Measurements from ENCODE around the gene MPP4. TPM values are rescaled to one million over a fixed set of nuclear protein-coding genes. Genes with fewer than 3 reads are reported as not detected.

Gene MPP4
- total RNA-seq, 1 donor from 2014 or later = not detected

DNA sequence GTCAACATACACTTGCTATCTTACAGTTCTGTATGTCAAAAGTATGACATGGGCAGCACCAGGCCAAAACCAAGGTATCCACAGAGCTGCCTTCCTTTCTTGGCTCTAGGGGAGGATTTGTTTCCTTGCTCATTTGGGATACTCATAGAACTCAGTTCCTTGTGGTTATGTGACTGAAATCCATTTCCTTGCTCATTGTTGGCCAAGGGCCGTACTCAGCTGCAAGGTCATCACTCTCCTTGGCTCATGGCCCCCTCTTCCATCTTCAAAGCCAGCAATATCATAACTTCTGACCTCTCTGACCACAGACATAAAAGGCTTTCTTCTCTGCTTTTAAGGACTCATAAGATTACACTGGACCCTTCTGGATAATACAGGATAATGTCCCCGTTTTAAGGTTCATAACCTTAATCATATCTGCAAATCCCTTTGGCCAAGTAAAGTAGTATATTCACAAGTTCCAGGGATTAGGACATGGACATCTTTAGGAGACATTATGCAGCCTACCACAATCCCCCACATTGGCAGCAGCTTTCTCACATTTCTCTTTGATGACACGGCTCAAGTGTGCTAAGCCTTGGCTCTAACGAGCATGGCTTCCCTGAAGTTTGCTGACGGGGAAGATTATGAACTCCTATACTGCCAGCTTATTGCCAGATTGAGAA, 76.0 kb downstream of the MPP4 start:
- Mint-ChIP-seq H3K27ac (no peak overlapping the region), H3K4me3 (ENCODE audit: low read depth) (no peak overlapping the region), H3K36me3 (ENCODE audit: insufficient read depth) (peaks cover 3% of the 10 kb centered on the region), H3K4me1 (ENCODE audit: low read depth) (no peaks in the 10 kb centered on the region), H3K9me3 (ENCODE audit: low read depth) (peaks cover 4% of the 10 kb centered on the region), H3K27me3 (no peaks in the 10 kb centered on the region)
- no peak for DNase-seq (ENCODE audit: low spot score, unreplicated experiment)
- TF ChIP-seq, protein P1, sequence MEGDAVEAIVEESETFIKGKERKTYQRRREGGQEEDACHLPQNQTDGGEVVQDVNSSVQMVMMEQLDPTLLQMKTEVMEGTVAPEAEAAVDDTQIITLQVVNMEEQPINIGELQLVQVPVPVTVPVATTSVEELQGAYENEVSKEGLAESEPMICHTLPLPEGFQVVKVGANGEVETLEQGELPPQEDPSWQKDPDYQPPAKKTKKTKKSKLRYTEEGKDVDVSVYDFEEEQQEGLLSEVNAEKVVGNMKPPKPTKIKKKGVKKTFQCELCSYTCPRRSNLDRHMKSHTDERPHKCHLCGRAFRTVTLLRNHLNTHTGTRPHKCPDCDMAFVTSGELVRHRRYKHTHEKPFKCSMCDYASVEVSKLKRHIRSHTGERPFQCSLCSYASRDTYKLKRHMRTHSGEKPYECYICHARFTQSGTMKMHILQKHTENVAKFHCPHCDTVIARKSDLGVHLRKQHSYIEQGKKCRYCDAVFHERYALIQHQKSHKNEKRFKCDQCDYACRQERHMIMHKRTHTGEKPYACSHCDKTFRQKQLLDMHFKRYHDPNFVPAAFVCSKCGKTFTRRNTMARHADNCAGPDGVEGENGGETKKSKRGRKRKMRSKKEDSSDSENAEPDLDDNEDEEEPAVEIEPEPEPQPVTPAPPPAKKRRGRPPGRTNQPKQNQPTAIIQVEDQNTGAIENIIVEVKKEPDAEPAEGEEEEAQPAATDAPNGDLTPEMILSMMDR (IDR thresholded peaks at IDR 0.05; ENCODE audit: unreplicated experiment) = no peak

DNA sequence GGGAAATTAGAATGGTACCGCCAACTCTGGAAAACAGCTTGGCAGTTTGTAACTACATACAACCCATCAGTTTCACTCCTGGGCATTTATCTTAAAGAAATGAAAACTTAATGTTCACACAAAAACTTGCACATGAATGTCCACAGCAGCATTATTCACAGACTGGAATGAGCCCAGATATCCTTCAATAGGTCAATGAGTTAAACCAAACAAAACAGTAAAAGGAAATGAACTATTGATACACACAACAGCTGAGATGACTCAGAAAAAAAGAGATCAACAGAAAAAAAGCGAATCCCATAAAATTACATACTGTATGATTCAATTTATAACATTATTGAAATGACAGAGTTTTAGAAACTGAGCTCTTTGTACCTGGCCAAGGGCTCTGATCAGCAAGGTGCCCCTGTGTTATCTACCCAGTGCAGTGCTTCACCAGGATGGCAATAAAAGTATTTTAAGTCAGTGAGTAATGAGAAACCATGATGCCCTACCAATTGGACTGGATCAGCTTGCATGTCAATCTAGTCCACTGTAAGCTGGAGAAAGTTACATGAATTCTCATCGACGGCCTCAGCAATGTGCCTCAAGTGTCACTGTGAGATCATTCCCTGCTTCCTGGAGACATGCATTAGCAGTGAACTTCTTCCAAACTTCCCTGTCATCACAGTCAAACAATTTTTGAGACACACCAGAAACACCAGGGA, 77.0 kb downstream of the MPP4 start:
- H3K27me3 Mint-ChIP-seq = no peaks in the 10 kb centered on the region

DNA sequence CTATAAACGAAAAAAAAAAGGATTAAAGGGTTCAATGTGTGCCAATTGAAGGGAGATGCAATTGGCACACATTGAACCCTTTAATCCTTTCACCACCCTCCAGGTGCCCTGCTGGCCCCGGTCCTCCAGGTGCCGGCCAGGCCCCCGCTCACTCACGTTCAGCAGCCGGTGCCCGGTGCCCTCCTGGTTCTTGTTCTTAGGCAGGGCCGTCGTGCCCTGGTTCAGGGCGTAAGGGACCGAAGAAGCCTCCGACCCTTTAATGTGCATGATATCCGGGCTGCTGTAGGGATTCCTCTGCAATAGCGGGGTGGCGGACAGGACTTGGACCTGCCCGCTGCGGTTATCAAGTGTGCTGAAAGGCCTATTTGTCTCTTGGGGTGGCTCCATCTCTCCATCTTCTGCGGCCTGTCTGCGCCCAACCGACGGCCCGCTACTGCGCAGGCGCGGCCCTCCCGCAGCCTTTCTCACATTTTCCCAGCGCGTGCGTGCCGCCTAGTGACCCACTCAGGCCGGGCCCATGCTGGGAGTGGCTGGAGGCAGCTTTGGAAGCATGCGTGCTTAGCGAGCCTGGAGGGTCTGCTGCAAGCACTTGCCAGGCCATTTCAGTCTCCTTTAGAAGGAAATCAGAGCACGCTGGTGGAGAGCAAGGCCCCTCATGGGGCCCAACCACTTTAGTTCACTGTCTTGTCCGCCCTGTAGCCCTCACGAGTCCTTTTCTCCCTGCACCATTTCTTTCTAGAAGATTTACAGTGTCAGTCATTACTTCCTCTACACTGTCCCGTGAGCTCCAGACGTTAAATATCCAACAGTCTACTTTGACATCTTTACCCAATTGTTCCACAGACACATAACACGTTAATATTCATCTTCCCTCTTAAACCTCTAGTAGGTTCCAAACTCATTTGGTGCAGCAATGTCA, 79.4 kb downstream of the MPP4 start:
- no peak overlapping the region for H3K27ac Mint-ChIP-seq
- no peaks in the 10 kb centered on the region for H3K36me3 Mint-ChIP-seq (ENCODE audit: insufficient read depth)
- no peaks in the 10 kb centered on the region for H3K27me3 Mint-ChIP-seq
- peaks cover 7% of the 10 kb centered on the region for H3K9me3 Mint-ChIP-seq (ENCODE audit: low read depth)
- no peaks in the 10 kb centered on the region for H3K4me1 Mint-ChIP-seq (ENCODE audit: low read depth)
- H3K4me3 Mint-ChIP-seq (ENCODE audit: low read depth) = no peak overlapping the region
- no peak for DNase-seq (ENCODE audit: low spot score, unreplicated experiment)
- TF ChIP-seq, protein P1 (IDR thresholded peaks at IDR 0.05; ENCODE audit: unreplicated experiment) = no peak

More for the DNA sequence above, 77.0 kb downstream of the MPP4 start:
- Mint-ChIP-seq H3K36me3 (ENCODE audit: insufficient read depth) (peaks cover 2% of the 10 kb centered on the region), H3K27ac (no peak overlapping the region), H3K4me3 (ENCODE audit: low read depth) (no peak overlapping the region), H3K9me3 (ENCODE audit: low read depth) (peaks cover 4% of the 10 kb centered on the region), H3K4me1 (ENCODE audit: low read depth) (no peaks in the 10 kb centered on the region)
- TF ChIP-seq, protein P1 (IDR thresholded peaks at IDR 0.05; ENCODE audit: unreplicated experiment) = no peak
- DNase-seq (ENCODE audit: low spot score, unreplicated experiment) = no peak

DNA sequence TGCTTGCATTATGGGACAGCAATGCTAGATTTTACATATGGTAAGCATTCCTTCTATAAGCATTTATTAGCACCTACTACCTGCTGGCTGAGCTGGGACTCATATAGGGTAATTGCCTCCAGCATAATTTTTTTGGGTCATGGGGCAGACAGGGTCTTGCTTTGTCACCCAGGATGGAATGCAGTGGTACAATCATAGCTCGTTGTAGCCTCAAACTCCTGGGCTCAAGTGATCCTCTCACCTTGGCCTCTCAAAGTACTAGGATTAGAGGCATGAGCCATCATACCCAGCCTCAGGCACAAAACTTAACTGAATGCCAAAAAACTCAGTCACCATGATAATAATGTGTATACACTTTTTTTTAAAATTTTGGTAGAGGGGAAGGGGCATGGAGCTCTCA, 90.4 kb downstream of the MPP4 start:
- Mint-ChIP-seq H3K27me3 (peaks cover 8% of the 10 kb centered on the region), H3K4me3 (ENCODE audit: low read depth) (no peak overlapping the region), H3K27ac (no peak overlapping the region), H3K36me3 (ENCODE audit: insufficient read depth) (peaks cover 2% of the 10 kb centered on the region), H3K4me1 (ENCODE audit: low read depth) (no peaks in the 10 kb centered on the region), H3K9me3 (ENCODE audit: low read depth) (peaks cover 19% of the 10 kb centered on the region)
- TF ChIP-seq, protein P1 (IDR thresholded peaks at IDR 0.05; ENCODE audit: unreplicated experiment) = no peak
- no peak for DNase-seq (ENCODE audit: low spot score, unreplicated experiment)

DNA sequence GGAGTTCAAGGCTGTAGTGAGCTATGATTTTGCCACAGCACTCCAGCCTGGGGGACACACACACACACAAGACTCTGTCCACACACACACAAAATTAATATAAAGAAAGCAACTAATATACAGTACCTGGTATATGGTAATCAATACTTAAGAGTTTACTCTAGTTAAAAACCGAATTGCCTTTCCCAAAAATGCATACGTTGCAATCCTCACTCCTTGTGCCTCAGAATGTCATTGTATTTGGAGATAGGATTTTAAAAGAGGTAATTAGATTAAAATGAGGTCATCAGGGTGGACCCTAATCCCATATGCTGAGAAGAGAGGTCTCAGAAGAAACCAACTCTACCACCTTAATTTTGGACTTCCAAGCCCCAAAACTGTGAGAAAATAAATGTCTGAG, 90.9 kb downstream of the MPP4 start:
- Mint-ChIP-seq H3K4me3 (ENCODE audit: low read depth) (no peak overlapping the region), H3K9me3 (ENCODE audit: low read depth) (peaks cover 19% of the 10 kb centered on the region), H3K27ac (no peak overlapping the region), H3K27me3 (peaks cover 8% of the 10 kb centered on the region), H3K4me1 (ENCODE audit: low read depth) (no peaks in the 10 kb centered on the region), H3K36me3 (ENCODE audit: insufficient read depth) (peaks cover 2% of the 10 kb centered on the region)
- DNase-seq (ENCODE audit: low spot score, unreplicated experiment) = no peak
- TF ChIP-seq, protein P1 (IDR thresholded peaks at IDR 0.05; ENCODE audit: unreplicated experiment) = no peak
